ENCODE results near the gene RINL.
"Not testable (repeated sequence)": the region's sequence is repeated elsewhere in the genome, so short reads cannot be mapped to it uniquely, and the experiment has no call there.

Gene RINL

GRCh38 chr19:38831142-38831605, 46.9 kb downstream of the RINL start:
- peak; percentile 36 for DNase-seq

DNA sequence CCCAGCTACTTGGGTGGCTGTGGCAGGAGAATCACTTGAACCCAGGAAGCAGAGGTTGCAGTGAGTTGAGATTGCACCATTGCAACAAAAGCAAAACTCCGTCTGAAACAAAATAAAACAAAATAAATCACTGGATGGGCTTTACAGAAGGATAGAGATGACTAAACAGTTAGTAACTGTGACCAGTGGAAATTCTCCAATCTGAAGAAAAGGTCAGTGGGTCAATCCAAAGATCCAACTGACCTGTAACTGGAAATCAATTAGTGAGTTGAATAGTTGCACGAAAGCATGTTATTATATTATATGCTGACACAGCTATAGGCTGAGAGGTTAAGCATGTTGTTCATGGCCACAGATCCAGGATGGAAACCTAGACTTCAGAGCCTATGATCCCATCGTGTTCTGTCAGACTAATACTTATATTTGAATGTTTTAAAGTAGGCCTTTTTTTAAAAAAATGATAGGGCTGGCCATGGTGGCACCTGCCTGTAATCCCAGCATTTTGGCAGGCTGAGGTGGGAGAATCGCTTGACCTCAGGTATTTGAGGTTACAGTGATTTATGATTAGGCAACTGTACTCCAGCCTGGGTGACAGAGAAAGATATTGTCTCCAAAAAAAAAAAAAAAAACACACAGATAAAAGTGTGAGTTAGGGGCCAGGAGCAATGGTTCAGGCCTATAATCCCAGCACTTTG, 47.9 kb downstream of the RINL start:
- no peak for DNase-seq

GRCh38 chr19:38829203-38829602, 48.9 kb downstream of the RINL start:
- not testable (repeated sequence) for DNase-seq

DNA sequence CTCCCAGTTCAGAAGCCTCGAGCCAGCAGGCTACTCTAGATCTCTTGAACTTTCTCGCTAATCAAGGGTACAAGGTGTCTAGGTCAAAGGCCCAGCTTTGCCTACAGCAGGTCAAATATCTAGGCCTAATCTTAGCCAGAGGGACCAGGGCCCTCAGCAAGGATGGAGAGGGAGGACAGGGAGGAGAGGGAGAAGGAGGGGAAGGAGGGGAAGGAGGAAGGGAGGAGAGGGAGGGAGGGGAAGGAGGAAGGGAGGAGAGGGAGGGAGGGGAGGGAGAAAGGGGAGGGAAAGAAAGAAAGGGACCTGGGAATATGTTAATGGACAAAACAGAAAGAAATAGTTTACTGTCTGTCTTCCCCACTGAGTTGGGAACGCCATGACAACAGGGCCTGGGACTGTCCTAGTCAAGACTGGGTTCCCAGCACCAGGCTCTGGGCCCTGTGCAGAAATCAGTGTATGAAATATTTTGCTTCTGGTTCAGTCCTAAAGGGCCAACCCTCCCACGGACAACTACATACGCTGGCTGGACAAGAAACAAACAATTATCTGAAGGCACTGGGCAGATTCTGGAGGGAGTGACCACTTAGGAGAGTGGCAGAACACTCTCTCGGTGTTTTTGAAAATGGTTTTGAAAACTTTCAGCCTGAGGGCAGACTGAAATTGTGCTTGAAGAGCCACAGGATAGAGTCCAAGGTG, 51.1 kb downstream of the RINL start:
- no peak for DNase-seq

DNA sequence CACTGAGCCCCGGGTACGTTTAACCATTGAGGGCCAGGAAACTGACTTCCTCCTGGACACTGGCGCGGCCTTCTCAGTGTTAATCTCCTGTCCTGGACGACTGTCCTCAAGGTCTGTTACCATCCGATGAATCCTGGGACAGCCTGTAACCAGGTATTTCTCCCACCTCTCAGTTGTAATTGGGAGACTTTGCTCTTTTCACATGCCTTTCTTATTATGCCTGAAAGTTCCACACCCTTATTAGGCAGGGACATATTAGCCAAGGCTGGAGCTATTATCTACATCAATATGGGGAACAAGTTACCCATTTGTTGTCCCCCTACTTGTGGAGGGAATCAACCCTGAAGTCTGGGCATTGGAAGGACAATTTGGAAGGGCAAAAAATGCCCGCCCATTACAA, 52.1 kb downstream of the RINL start:
- not testable (repeated sequence) for DNase-seq

- DNase-seq = not testable (repeated sequence)
Observed at GRCh38 chr19:38821230-38821825, 56.7 kb downstream of the RINL start.

DNA sequence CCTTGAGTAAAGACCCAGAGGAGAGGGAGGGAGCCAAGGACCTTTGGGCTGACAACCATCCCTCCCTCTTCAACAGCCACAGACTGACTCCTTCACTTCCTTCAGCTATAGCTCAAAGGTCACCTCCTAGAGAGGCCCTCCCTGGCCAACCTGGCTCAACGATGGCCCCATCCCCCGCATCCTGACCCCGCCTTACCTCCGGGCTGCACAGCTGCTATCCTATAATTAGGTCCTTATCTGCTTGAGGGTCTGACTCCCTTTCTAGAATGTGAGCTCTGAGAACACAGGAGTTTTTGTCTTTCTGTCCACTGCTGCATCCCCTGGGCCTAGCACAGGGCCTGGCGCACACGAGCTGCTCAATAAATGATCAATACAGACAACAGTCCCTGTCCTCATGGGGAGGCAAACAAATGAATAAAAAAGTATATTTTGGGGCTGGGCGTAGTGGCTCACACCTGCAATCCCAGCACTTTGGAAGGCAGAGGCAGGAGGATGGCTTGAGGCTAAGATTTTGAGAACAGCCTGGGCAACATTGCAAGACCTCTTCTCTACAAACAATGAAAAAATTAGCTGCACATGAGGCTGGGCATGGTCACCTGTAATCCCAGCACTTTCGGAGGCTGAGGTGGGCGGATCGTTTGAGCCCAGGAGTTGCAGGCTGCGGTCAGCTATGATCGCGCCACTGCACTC, 58.7 kb downstream of the RINL start:
- no peak for DNase-seq
